ENCODE measurements around the gene C1orf159.
A peak's percentile ranks its signal among the peaks of the same experiment; 100 is the strongest.

The C1orf159 gene

GRCh38 chr1:1132042-1132950 is 16.4 kb upstream of the C1orf159 start:
- H3K4me1 Mint-ChIP-seq = peaks cover 10% of the 10 kb centered on the region
- H3K4me3 Mint-ChIP-seq = no peak overlapping the region
- no peak overlapping the region for H3K27ac Mint-ChIP-seq
- no peaks in the 10 kb centered on the region for H3K9me3 Mint-ChIP-seq
- DNase-seq = no peak
- CTCF ChIA-PET = no interaction called here
- H3K27me3 Mint-ChIP-seq = peaks cover 18% of the 10 kb centered on the region
- H3K36me3 Mint-ChIP-seq = no peaks in the 10 kb centered on the region

GRCh38 chr1:1130206-1131120 is 14.6 kb upstream of the C1orf159 start:
- Mint-ChIP-seq H3K27ac (no peak overlapping the region), H3K4me3 (no peak overlapping the region), H3K27me3 (peaks cover 12% of the 10 kb centered on the region), H3K4me1 (peaks cover 3% of the 10 kb centered on the region), H3K9me3 (no peaks in the 10 kb centered on the region), H3K36me3 (no peaks in the 10 kb centered on the region)
- no peak for DNase-seq
- CTCF ChIA-PET = interaction anchor here (1.6 kb wide), 1 partner anchor 8 kb away, joined by 5 read pairs; no protein-coding TSS in a partner anchor

- H3K36me3 Mint-ChIP-seq = no peaks in the 10 kb centered on the region
- no peak overlapping the region for H3K27ac Mint-ChIP-seq
- H3K4me1 Mint-ChIP-seq = no peaks in the 10 kb centered on the region
- H3K4me3 Mint-ChIP-seq = no peak overlapping the region
- no peaks in the 10 kb centered on the region for H3K9me3 Mint-ChIP-seq
- CTCF ChIA-PET = no interaction called here
- no peak for DNase-seq
- peaks cover 12% of the 10 kb centered on the region for H3K27me3 Mint-ChIP-seq
These were observed 13.5 kb upstream of the C1orf159 start for GRCh38 chr1:1129381-1129821.

- Mint-ChIP-seq H3K4me3 (no peak overlapping the region), H3K27ac (no peak overlapping the region), H3K9me3 (peaks cover 6% of the 10 kb centered on the region), H3K4me1 (peaks cover 3% of the 10 kb centered on the region), H3K36me3 (no peaks in the 10 kb centered on the region), H3K27me3 (peaks cover 12% of the 10 kb centered on the region)
- CTCF ChIA-PET = no interaction called here
- DNase-seq = no peak
These were observed 12.7 kb upstream of the C1orf159 start for GRCh38 chr1:1128454-1129139.

GRCh38 chr1:1127551-1128451 is 11.9 kb upstream of the C1orf159 start:
- peaks cover 9% of the 10 kb centered on the region for H3K27me3 Mint-ChIP-seq
- CTCF ChIA-PET = no interaction called here
- H3K36me3 Mint-ChIP-seq = no peaks in the 10 kb centered on the region
- H3K4me3 Mint-ChIP-seq = no peak overlapping the region
- peaks cover 8% of the 10 kb centered on the region for H3K9me3 Mint-ChIP-seq
- H3K4me1 Mint-ChIP-seq = peaks cover 7% of the 10 kb centered on the region
- no peak overlapping the region for H3K27ac Mint-ChIP-seq
- DNase-seq = no peak

GRCh38 chr1:1125945-1126344 is 10.1 kb upstream of the C1orf159 start:
- Mint-ChIP-seq H3K4me1 (peaks cover 7% of the 10 kb centered on the region), H3K36me3 (no peaks in the 10 kb centered on the region), H3K9me3 (peaks cover 8% of the 10 kb centered on the region), H3K27ac (no peak overlapping the region), H3K27me3 (peaks cover 7% of the 10 kb centered on the region), H3K4me3 (no peak overlapping the region)
- CTCF ChIA-PET = no interaction called here
- no peak for DNase-seq

GRCh38 chr1:1124786-1125642 is 9.1 kb upstream of the C1orf159 start:
- H3K4me1 Mint-ChIP-seq = peaks cover 7% of the 10 kb centered on the region
- H3K27me3 Mint-ChIP-seq = peaks cover 11% of the 10 kb centered on the region
- peaks cover 8% of the 10 kb centered on the region for H3K9me3 Mint-ChIP-seq
- CTCF ChIA-PET = interaction anchor here (0.5 to 1.5 kb wide), 3 partner anchors 126 to 165 kb away, joined by 3 to 4 read pairs (median 3); no protein-coding TSS in a partner anchor
- H3K27ac Mint-ChIP-seq = no peak overlapping the region
- no peak overlapping the region for H3K4me3 Mint-ChIP-seq
- H3K36me3 Mint-ChIP-seq = no peaks in the 10 kb centered on the region
- no peak for DNase-seq

- Mint-ChIP-seq H3K27me3 (peaks cover 17% of the 10 kb centered on the region), H3K9me3 (peaks cover 8% of the 10 kb centered on the region), H3K36me3 (no peaks in the 10 kb centered on the region), H3K4me3 (no peak overlapping the region), H3K27ac (no peak overlapping the region), H3K4me1 (peaks cover 7% of the 10 kb centered on the region)
- DNase-seq = no peak
- CTCF ChIA-PET = interaction anchor here (0.5 to 1.5 kb wide), 3 partner anchors 126 to 166 kb away, joined by 3 to 4 read pairs (median 3); no protein-coding TSS in a partner anchor
These were observed 8.6 kb upstream of the C1orf159 start for GRCh38 chr1:1124508-1124785.

GRCh38 chr1:1123581-1124507 is 8.0 kb upstream of the C1orf159 start:
- Mint-ChIP-seq H3K4me3 (no peak overlapping the region), H3K36me3 (no peaks in the 10 kb centered on the region), H3K27me3 (peaks cover 21% of the 10 kb centered on the region), H3K4me1 (peaks cover 7% of the 10 kb centered on the region), H3K27ac (peak overlapping the region; percentile 58), H3K9me3 (peaks cover 8% of the 10 kb centered on the region)
- CTCF ChIA-PET = interaction anchor here (1.1 to 3.4 kb wide), 5 partner anchors 64 to 166 kb away, joined by 3 to 38 read pairs (median 4); partner anchors contain the start of gene SDF4
- DNase-seq = no peak

GRCh38 chr1:1122981-1123480 is 7.1 kb upstream of the C1orf159 start:
- Mint-ChIP-seq H3K27me3 (peaks cover 29% of the 10 kb centered on the region), H3K27ac (no peak overlapping the region), H3K36me3 (no peaks in the 10 kb centered on the region), H3K4me1 (peaks cover 7% of the 10 kb centered on the region), H3K4me3 (no peak overlapping the region), H3K9me3 (peaks cover 8% of the 10 kb centered on the region)
- DNase-seq = no peak
- CTCF ChIA-PET = interaction anchor here (0.6 to 3.4 kb wide), 34 partner anchors 11 to 783 kb away, joined by 3 to 49 read pairs (median 4); partner anchors contain the start of genes SDF4, TNFRSF4, TTLL10 and UBE2J2

- Mint-ChIP-seq H3K9me3 (peaks cover 8% of the 10 kb centered on the region), H3K27me3 (peaks cover 37% of the 10 kb centered on the region), H3K27ac (no peak overlapping the region), H3K36me3 (no peaks in the 10 kb centered on the region), H3K4me1 (peaks cover 10% of the 10 kb centered on the region), H3K4me3 (no peak overlapping the region)
- DNase-seq = peak; percentile 89
- CTCF ChIA-PET = interaction anchor here (0.6 to 3.4 kb wide), 41 partner anchors 8 to 783 kb away, joined by 3 to 49 read pairs (median 4); partner anchors contain the start of genes AURKAIP1, SDF4, TNFRSF4 and TTLL10
These were observed 6.4 kb upstream of the C1orf159 start for GRCh38 chr1:1122078-1122811.
